HepG2 (cell line): ENCODE data around the gene TRMT1. TPM values are rescaled to one million over a fixed set of nuclear protein-coding genes. Genes with fewer than 3 reads are reported as not detected.

Source experiments
- ASH2L ChIP-seq: fragments of 300-600, 200-600 bp; sonication (generic); IDR thresholded peaks from 2 replicates; pipeline ENCODE4 v1.7.0; 2017; ENCODE audit warnings: low read depth, mild to moderate bottlenecking, moderate library complexity, mixed read lengths, low read length; ENCODE audit not compliant: insufficient read length
- CBX2 ChIP-seq, 2 experiments: fragments of 200-600 bp in 1 of 2; sonication (generic); formaldehyde crosslinking in 1 of 2; IDR thresholded peaks; 2 replicates each; pipeline versions ENCODE4 v1.7.0 to v1.8.1; 2018 to 2022; ENCODE audit warnings: low read depth in 2 of 2, low read length in 1 of 2, mild to moderate bottlenecking in 1 of 2, missing genetic modification reagents in 1 of 2
- CCAR2 ChIP-seq: fragments of 200-400 bp; formaldehyde crosslinking; optimal IDR thresholded peaks from 2 replicates; pipeline ENCODE3; 2018; ENCODE audit warnings: low read depth, mild to moderate bottlenecking, low read length, moderate library complexity
- GZF1 ChIP-seq: sonication (generic); formaldehyde crosslinking; IDR thresholded peaks from 2 replicates; pipeline ENCODE4 v1.5.1; 2020; ENCODE audit warnings: mild to moderate bottlenecking, missing genetic modification reagents
- IRF2 ChIP-seq: IDR thresholded peaks from 2 replicates; pipeline ENCODE4 v1.6.1; 2018; ENCODE audit warnings: missing genetic modification reagents, missing compliant biosample characterization
- NBN ChIP-seq: fragments of 450-650 bp; conservative IDR thresholded peaks from 2 replicates; pipeline ENCODE4 v1.6.1; 2017
- NR2F1 ChIP-seq, 2 experiments: fragments of 450-650 bp in 1 of 2; formaldehyde crosslinking in 1 of 2; IDR thresholded peaks; 2 replicates each; pipeline versions ENCODE4 v1.5.0 to v1.6.1; 2016 to 2020; ENCODE audit warnings: mild to moderate bottlenecking in 1 of 2, missing compliant biosample characterization in 1 of 2, missing genetic modification reagents in 1 of 2, moderate library complexity in 1 of 2
- RAD21 ChIP-seq: fragments of 450-650 bp; formaldehyde crosslinking; IDR thresholded peaks from 2 replicates; pipeline ENCODE4 v1.5.0; 2020; ENCODE audit warnings: mild to moderate bottlenecking
- SETDB1 ChIP-seq: sonication (generic); formaldehyde crosslinking; IDR thresholded peaks from 2 replicates; pipeline ENCODE4 v1.5.1; 2020; ENCODE audit warnings: missing genetic modification reagents, mild to moderate bottlenecking, borderline replicate concordance
- SMARCC2 ChIP-seq: fragments of 450-650 bp; IDR thresholded peaks from 2 replicates; pipeline ENCODE4 v1.6.1; 2017; ENCODE audit warnings: antibody characterized with exemption, mild to moderate bottlenecking
- SMC3 ChIP-seq: IDR thresholded peaks from 2 replicates; pipeline ENCODE4 v1.6.1; 2011; ENCODE audit warnings: low read length, improper control_type of control experiment
- SUZ12 ChIP-seq: fragments of 150-350 bp; IDR thresholded peaks from 2 replicates; pipeline ENCODE4 v1.6.1; 2014; ENCODE audit warnings: low read depth, low read length
- ZNF44 ChIP-seq: sonication (generic); formaldehyde crosslinking; IDR thresholded peaks from 2 replicates; pipeline ENCODE4 v1.5.1; 2020; ENCODE audit warnings: mild to moderate bottlenecking, missing genetic modification reagents
- ZNF557 ChIP-seq: sonication (generic); formaldehyde crosslinking; IDR thresholded peaks from 2 replicates; pipeline ENCODE4 v1.4.0; 2020; ENCODE audit warnings: missing genetic modification reagents
- polyA plus RNA-seq, 8 experiments: library from polyadenylated mRNA; depleted of rRNA in 3 of 8; stranded (reverse) in 7 of 8; unstranded in 1 of 8; fragments of >200 nt; fragmentation: Illumina TruSeq in 4 of 8; extraction: Trizol in 4 of 8; gene quantifications; 2 replicates each; pipeline versions ENCODE4 v1.2.1 to v1.2.3, GENCODE V29; 2011 to 2016; ENCODE audit warnings: low read depth in 4 of 8, missing spikeins in 1 of 8, mixed read lengths in 1 of 8; ENCODE audit not compliant: insufficient read depth in 1 of 8
- total RNA-seq, 5 experiments: library from RNA; depleted of rRNA; stranded (reverse); fragments of >200 nt; fragmentation: Illumina TruSeq; extraction: Trizol; gene quantifications; 2 replicates each; pipeline ENCODE4 v1.2.3, GENCODE V29; 2016; ENCODE audit warnings: low read depth in 1 of 5
- TF ChIP-seq, protein P1 (sequence below): sonication (generic); formaldehyde crosslinking; IDR thresholded peaks from 2 replicates; pipeline ENCODE4 v1.4.0; 2020; ENCODE audit warnings: missing genetic modification reagents, borderline replicate concordance
- TF ChIP-seq, protein P2 (sequence below): sonication (generic); formaldehyde crosslinking; IDR thresholded peaks from 2 replicates; pipeline ENCODE4 v1.5.0; 2020; ENCODE audit warnings: missing genetic modification reagents
- TF ChIP-seq, protein P3 (sequence below): sonication (generic); formaldehyde crosslinking; IDR thresholded peaks from 2 replicates; pipeline ENCODE4 v1.9.0; 2022; ENCODE audit warnings: missing genetic modification reagents, mild to moderate bottlenecking, borderline replicate concordance
- TF ChIP-seq, protein P4 (sequence below): sonication (generic); formaldehyde crosslinking; conservative IDR thresholded peaks from 2 replicates; pipeline ENCODE4 v1.8.0; 2022; ENCODE audit warnings: mild to moderate bottlenecking, moderate library complexity, missing genetic modification reagents

The TRMT1 gene
- total and polyA plus RNA-seq, 2 of the 13 experiments (the other 11 are each of a cell fraction or from before 2014, with no cell fraction given), result 35.5 to 44.1 TPM

- TF ChIP-seq SMARCC2, result no peak
- no peak for TF ChIP-seq CCAR2
- TF ChIP-seq, protein P1, sequence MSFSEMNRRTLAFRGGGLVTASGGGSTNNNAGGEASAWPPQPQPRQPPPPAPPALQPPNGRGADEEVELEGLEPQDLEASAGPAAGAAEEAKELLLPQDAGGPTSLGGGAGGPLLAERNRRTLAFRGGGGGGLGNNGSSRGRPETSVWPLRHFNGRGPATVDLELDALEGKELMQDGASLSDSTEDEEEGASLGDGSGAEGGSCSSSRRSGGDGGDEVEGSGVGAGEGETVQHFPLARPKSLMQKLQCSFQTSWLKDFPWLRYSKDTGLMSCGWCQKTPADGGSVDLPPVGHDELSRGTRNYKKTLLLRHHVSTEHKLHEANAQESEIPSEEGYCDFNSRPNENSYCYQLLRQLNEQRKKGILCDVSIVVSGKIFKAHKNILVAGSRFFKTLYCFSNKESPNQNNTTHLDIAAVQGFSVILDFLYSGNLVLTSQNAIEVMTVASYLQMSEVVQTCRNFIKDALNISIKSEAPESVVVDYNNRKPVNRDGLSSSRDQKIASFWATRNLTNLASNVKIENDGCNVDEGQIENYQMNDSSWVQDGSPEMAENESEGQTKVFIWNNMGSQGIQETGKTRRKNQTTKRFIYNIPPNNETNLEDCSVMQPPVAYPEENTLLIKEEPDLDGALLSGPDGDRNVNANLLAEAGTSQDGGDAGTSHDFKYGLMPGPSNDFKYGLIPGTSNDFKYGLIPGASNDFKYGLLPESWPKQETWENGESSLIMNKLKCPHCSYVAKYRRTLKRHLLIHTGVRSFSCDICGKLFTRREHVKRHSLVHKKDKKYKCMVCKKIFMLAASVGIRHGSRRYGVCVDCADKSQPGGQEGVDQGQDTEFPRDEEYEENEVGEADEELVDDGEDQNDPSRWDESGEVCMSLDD (CRISPR knock-in tag), result no peak
- peak; percentile 80 for TF ChIP-seq SMC3
- TF ChIP-seq GZF1 (CRISPR knock-in tag), result no peak
- TF ChIP-seq, protein P2, sequence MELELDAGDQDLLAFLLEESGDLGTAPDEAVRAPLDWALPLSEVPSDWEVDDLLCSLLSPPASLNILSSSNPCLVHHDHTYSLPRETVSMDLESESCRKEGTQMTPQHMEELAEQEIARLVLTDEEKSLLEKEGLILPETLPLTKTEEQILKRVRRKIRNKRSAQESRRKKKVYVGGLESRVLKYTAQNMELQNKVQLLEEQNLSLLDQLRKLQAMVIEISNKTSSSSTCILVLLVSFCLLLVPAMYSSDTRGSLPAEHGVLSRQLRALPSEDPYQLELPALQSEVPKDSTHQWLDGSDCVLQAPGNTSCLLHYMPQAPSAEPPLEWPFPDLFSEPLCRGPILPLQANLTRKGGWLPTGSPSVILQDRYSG (CRISPR knock-in tag), result no peak
- TF ChIP-seq, protein P3, sequence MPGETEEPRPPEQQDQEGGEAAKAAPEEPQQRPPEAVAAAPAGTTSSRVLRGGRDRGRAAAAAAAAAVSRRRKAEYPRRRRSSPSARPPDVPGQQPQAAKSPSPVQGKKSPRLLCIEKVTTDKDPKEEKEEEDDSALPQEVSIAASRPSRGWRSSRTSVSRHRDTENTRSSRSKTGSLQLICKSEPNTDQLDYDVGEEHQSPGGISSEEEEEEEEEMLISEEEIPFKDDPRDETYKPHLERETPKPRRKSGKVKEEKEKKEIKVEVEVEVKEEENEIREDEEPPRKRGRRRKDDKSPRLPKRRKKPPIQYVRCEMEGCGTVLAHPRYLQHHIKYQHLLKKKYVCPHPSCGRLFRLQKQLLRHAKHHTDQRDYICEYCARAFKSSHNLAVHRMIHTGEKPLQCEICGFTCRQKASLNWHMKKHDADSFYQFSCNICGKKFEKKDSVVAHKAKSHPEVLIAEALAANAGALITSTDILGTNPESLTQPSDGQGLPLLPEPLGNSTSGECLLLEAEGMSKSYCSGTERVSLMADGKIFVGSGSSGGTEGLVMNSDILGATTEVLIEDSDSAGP (CRISPR knock-in tag), result peak; percentile 73; the same call in 1 of the 2 replicates
- TF ChIP-seq, protein P4, sequence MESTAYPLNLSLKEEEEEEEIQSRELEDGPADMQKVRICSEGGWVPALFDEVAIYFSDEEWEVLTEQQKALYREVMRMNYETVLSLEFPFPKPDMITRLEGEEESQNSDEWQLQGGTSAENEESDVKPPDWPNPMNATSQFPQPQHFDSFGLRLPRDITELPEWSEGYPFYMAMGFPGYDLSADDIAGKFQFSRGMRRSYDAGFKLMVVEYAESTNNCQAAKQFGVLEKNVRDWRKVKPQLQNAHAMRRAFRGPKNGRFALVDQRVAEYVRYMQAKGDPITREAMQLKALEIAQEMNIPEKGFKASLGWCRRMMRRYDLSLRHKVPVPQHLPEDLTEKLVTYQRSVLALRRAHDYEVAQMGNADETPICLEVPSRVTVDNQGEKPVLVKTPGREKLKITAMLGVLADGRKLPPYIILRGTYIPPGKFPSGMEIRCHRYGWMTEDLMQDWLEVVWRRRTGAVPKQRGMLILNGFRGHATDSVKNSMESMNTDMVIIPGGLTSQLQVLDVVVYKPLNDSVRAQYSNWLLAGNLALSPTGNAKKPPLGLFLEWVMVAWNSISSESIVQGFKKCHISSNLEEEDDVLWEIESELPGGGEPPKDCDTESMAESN (CRISPR knock-in tag), result no peak
- peak; percentile 59; the same call in 1 of the 2 replicates for TF ChIP-seq IRF2 (CRISPR knock-in tag)
- no peak for TF ChIP-seq ZNF557 (CRISPR knock-in tag)
- TF ChIP-seq ASH2L, result no peak
- no peak for TF ChIP-seq CBX2 (IDR thresholded peaks at IDR 0.05; ENCODE audit: low read depth, low read length)
- no peak for TF ChIP-seq CBX2 (CRISPR knock-in tag; IDR thresholded peaks at IDR 0.05; ENCODE audit: low read depth)
- no peak for TF ChIP-seq SUZ12
- TF ChIP-seq NR2F1 (CRISPR knock-in tag; IDR thresholded peaks at IDR 0.05), result no peak
- TF ChIP-seq SETDB1 (CRISPR knock-in tag), result no peak
- TF ChIP-seq NBN, result no peak
- TF ChIP-seq ZNF44 (CRISPR knock-in tag), result no peak
- TF ChIP-seq RAD21, result peak; percentile 93
Measured at GRCh38 chr19:13093407-13094105, 23.0 kb downstream of the TRMT1 start (continued).
